ENCODE data around the gene PTPRS.
"Not testable (repeated sequence)": the region's sequence is repeated elsewhere in the genome, so short reads cannot be mapped to it uniquely, and the experiment has no call there.

The PTPRS gene

DNA sequence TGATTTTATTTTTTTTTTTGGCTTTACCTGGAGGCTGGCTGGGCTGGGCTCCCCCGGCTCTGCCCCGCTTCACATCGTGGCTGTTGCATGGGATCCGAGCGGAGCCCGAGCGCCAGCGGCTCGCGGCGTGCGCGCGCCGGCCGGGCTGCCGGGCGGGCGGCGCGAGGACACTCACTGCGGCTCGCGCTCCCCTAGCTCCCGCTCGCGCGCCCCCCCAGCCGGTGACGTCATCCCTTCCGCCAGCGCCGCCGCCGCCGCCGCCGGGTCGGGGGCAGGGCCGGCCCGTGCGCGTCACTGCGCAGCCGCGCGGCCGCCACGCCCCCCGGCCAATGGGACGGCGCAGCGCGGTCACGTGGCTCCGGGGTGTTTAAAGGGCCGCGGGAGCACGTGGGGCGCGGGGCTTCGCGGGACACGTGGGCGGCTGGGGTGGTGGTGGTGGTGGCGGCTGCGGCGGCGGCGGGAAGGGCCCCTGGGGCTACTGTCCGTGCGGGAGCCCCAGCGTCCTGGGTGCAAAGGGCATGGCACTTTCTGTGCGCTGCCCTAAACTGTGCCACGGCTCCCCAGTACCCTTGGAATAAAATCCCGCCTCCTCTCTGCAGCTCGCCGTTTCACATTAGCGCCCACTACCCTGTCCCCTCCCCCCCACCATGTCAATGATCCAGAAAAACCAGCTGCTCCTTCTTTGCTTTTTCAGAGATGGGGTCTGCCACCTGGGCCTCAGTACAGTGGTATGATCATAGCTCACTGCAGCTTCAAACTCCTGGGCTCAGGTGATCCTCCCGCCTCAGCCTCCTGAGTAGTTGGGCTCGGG is at the start of gene PTPRS:
TSS of gene PTPRS (minus strand) at position 176 of the 811 bp plus-strand sequence. CDS start 54,672 bp downstream, outside the sequence.
- DNase-seq (ENCODE audit: low spot score), result peak; percentile 56
- peaks cover 7% of the 10 kb centered on the region for H3K4me1 Mint-ChIP-seq (ENCODE audit: low read depth)
- H3K27ac Mint-ChIP-seq, result no peak within 1 kb of the TSS
- peaks cover 47% of the 10 kb centered on the region for H3K27me3 Mint-ChIP-seq (ENCODE audit: low read depth)
- H3K9me3 Mint-ChIP-seq, result no peaks in the 10 kb centered on the region
- peak within 1 kb of the TSS; percentile 54 for H3K4me3 Mint-ChIP-seq
- H3K36me3 Mint-ChIP-seq (ENCODE audit: low read depth), result no peaks in the 10 kb centered on the region

DNA sequence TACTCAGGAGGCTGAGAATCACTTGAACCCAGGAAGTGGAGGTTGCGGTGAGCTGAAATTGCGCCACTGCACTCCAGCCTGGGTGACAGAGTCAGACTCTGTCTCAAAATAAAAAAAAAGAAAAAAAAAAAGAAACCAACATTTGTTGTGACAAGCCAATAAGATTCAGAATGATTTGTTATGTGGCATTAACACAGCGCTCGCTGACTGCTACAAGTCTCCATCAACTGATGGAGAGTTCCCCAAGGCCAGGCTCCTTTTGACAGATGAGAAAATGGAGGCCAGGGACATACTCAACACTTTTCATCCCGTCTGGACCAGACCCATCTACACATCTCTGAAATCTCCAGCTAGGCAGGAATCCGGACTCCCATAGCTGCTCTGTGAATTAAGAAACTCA is 48.7 kb upstream of the PTPRS start:
- Mint-ChIP-seq H3K9me3 (peaks cover 21% of the 10 kb centered on the region), H3K27ac (no peak overlapping the region), H3K36me3 (ENCODE audit: low read depth) (no peaks in the 10 kb centered on the region), H3K4me1 (ENCODE audit: low read depth) (no peaks in the 10 kb centered on the region), H3K27me3 (ENCODE audit: low read depth) (no peaks in the 10 kb centered on the region), H3K4me3 (no peak overlapping the region)
- DNase-seq (ENCODE audit: low spot score), result no peak

DNA sequence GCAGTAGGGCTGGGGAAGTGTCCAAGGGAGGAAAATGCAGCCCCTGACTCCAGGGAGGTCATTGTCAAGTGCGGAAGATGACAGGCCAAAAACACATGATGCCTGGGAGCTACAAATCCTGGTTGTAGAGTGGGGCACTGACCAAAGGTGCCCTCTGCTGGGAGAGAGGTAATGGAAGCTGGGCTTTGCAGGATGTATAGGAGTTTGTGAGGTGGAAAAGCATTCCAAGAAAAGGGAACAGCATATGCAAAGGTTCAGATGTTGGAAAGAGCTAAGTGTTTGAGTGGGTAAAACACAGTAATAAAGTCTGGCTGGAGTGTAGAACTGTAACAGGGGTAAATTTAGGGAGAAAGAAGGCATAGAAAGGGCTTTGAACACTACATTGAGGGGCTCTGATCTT is 46.9 kb upstream of the PTPRS start:
- peaks cover 27% of the 10 kb centered on the region for H3K9me3 Mint-ChIP-seq
- H3K27me3 Mint-ChIP-seq (ENCODE audit: low read depth), result no peaks in the 10 kb centered on the region
- no peaks in the 10 kb centered on the region for H3K36me3 Mint-ChIP-seq (ENCODE audit: low read depth)
- no peaks in the 10 kb centered on the region for H3K4me1 Mint-ChIP-seq (ENCODE audit: low read depth)
- H3K27ac Mint-ChIP-seq, result no peak overlapping the region
- no peak for DNase-seq (ENCODE audit: low spot score)
- H3K4me3 Mint-ChIP-seq, result no peak overlapping the region

DNA sequence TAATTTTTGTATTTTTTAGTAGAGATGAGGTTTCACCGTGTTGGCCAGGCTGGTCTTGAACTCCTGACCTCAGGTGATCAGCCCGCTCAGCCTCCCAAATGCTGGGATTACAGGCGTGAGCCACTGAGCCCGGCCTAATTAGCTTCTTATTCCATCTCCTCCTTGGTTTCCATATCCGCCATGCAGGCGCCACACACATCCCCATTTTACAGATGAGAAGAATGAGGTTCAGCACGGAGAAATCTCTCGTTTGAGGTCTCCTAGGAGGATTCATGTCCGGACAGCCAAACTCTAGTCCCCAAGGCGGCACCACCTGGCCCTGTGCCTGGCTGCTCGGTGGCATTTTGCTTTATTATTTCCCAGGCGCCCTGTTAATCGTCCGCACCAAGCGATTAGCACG is 46.2 kb upstream of the PTPRS start:
- no peaks in the 10 kb centered on the region for H3K4me1 Mint-ChIP-seq (ENCODE audit: low read depth)

DNA sequence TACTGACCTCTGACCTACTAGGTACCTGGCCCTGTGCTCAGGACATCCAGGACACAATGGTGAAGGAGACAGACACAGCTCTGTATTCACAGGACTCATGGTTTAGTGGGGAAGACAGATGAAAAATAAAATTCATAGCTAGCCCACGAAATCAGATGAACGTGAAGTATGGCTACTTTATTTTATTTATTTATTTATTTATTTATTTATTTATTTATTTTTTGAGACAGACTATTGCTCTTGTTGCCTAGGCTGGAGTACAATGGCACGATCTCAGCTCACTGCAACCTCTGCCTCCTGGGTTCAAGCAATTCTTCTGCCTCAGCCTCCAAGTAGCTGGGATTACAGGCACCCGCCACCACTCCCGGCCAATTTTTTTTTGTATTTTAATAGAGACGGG is 40.6 kb upstream of the PTPRS start:
- H3K27me3 Mint-ChIP-seq (ENCODE audit: low read depth); H3K4me3 Mint-ChIP-seq; H3K36me3 Mint-ChIP-seq (ENCODE audit: low read depth); H3K27ac Mint-ChIP-seq; DNase-seq (ENCODE audit: low spot score); H3K4me1 Mint-ChIP-seq (ENCODE audit: low read depth): not testable (repeated sequence)
- peaks cover 28% of the 10 kb centered on the region for H3K9me3 Mint-ChIP-seq

More for the DNA sequence above, 46.2 kb upstream of the PTPRS start:
- Mint-ChIP-seq H3K27ac (no peak overlapping the region), H3K9me3 (peaks cover 31% of the 10 kb centered on the region), H3K27me3 (ENCODE audit: low read depth) (no peaks in the 10 kb centered on the region), H3K4me3 (no peak overlapping the region), H3K36me3 (ENCODE audit: low read depth) (peaks cover under 1% of the 10 kb centered on the region)
- no peak for DNase-seq (ENCODE audit: low spot score)

DNA sequence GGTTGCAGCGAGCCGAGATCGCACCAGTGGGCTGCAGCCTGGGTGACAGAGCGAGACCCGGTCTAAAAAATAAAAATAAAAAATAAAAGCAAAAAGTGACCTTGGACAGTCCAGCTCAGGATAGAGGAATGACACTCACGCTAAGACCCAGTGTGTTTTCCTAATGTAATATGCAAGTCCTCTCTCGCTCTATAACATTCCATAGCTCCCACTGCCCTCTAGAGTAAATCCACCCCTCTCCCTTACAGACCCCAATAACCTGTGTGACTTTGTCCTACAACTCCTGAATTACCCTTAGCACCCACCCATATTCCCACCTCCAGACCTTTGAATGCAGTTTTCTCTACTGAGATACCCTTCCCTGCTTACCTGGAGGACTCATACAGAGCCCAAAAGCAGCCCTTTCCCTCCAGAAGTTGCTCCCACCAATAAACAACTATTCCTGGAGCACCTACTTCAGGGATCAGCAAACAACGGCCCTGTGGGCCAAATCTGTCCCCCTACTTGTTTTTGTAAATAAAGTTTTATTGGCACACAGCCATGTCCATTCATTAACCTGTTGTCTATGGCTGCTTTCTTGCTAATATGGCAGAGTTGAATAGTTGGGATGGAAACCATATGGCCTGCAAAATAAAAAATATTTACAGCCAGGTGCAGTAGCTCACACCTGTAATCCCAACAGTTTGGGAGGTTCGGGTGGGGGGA is 39.8 kb upstream of the PTPRS start:
- peaks cover 28% of the 10 kb centered on the region for H3K9me3 Mint-ChIP-seq
- H3K4me3 Mint-ChIP-seq, result no peak overlapping the region
- DNase-seq (ENCODE audit: low spot score), result no peak
- no peak overlapping the region for H3K27ac Mint-ChIP-seq
- no peaks in the 10 kb centered on the region for H3K27me3 Mint-ChIP-seq (ENCODE audit: low read depth)
- no peaks in the 10 kb centered on the region for H3K4me1 Mint-ChIP-seq (ENCODE audit: low read depth)
- peaks cover 3% of the 10 kb centered on the region for H3K36me3 Mint-ChIP-seq (ENCODE audit: low read depth)

DNA sequence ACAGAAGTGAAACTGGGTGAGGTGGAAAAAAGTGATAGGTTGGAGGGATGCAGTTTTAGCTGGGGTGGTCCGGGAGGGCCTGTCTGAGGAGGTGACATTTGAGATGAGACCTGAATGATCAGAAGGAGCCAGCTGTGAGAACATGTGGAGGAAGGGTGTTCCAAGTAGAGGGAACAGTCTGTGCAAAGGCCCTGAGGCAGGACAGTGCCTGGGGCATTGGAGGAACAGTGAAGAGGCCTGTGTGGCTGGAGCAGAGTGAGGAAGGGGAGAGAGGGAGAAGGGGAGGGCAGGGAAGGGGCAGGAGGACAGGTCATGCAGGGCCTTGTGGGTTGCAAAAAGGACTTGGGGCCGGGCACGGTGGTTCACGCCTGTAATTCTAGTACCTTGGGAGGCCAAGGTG is 36.3 kb upstream of the PTPRS start:
- Mint-ChIP-seq H3K27ac (no peak overlapping the region), H3K9me3 (peaks cover 21% of the 10 kb centered on the region), H3K4me1 (ENCODE audit: low read depth) (no peaks in the 10 kb centered on the region), H3K27me3 (ENCODE audit: low read depth) (no peaks in the 10 kb centered on the region), H3K36me3 (ENCODE audit: low read depth) (peaks cover 3% of the 10 kb centered on the region), H3K4me3 (no peak overlapping the region)
- DNase-seq (ENCODE audit: low spot score), result no peak

DNA sequence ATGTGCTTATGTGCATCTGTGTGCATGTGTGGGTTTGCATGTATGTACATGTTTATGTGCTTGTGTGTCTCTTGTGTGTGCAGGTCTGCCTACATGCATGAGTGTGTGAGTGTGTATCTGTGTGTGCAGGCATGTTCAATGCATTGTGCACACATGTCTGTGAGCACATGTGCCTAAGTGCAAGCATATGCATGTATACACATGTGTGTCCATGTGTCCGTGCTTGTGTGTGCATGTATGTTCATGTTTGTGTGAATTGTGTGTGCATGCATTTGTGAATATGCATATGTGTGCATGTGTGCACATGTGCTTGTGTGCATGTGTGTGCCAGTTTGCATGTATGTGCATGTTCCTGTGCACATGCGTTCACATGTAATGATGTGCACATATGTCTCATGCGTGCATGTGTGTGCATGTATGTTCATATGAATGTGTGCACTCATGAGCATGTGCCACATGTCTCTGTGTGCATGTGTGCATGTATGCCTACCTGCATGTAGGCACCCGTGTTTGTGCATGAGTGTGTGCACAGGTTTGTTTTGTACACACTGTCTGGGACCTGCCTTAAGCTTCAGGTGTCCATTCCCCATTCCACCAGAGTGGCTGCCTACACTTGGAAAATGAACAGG is 32.1 kb upstream of the PTPRS start:
- Mint-ChIP-seq H3K4me1 (ENCODE audit: low read depth) (no peaks in the 10 kb centered on the region), H3K27me3 (ENCODE audit: low read depth) (no peaks in the 10 kb centered on the region)

DNA sequence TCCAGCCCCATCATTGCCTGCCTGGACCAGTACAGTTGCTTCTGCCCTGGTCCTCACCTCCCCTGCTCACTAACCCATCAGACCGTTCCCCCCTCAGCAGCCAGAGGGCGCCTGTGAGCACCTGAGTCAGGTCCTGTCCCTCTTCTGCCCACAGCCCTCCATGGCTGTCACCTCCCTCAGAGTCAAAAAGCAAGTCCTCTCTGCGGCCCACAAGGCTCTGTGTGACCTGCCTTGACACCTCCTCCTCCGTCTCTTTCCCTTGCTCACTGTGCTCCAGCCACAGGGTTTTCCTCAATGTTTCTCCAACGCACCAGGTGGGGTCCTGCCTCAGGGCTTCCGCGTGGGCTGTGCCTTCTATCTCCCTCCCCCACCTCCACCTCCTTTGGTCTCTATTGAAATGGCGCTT is 29.4 kb upstream of the PTPRS start:
- Mint-ChIP-seq H3K4me1 (ENCODE audit: low read depth) (no peaks in the 10 kb centered on the region), H3K27ac (no peak overlapping the region), H3K9me3 (peaks cover 6% of the 10 kb centered on the region), H3K27me3 (ENCODE audit: low read depth) (no peaks in the 10 kb centered on the region), H3K4me3 (no peak overlapping the region), H3K36me3 (ENCODE audit: low read depth) (no peaks in the 10 kb centered on the region)
- peak; percentile 37 for DNase-seq (ENCODE audit: low spot score)

More for the DNA sequence above, 32.1 kb upstream of the PTPRS start:
- no peaks in the 10 kb centered on the region for H3K36me3 Mint-ChIP-seq (ENCODE audit: low read depth)
- no peak for DNase-seq (ENCODE audit: low spot score)
- H3K27ac Mint-ChIP-seq, result no peak overlapping the region
- H3K9me3 Mint-ChIP-seq, result peaks cover 6% of the 10 kb centered on the region
- H3K4me3 Mint-ChIP-seq, result no peak overlapping the region

DNA sequence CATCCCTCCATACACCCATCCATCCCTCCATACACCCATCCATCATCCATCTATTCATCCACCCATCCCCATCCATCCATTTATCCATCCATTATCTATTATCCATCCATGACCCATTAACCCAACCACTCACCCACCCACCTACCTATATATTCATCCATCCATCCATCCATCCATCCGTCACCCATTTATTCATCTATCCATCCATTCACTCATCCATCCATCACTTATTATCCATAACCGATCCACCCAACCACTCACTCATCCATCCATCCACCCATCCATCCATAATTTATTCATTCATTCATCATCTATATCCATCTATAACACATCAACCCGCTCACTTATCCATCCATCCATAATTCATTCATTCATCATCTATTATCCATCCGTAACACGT is 28.7 kb upstream of the PTPRS start:
- Mint-ChIP-seq H3K4me1 (ENCODE audit: low read depth) (no peaks in the 10 kb centered on the region), H3K27me3 (ENCODE audit: low read depth) (no peaks in the 10 kb centered on the region), H3K36me3 (ENCODE audit: low read depth) (no peaks in the 10 kb centered on the region), H3K27ac (no peak overlapping the region), H3K4me3 (no peak overlapping the region), H3K9me3 (peaks cover 6% of the 10 kb centered on the region)
- DNase-seq (ENCODE audit: low spot score), result no peak

DNA sequence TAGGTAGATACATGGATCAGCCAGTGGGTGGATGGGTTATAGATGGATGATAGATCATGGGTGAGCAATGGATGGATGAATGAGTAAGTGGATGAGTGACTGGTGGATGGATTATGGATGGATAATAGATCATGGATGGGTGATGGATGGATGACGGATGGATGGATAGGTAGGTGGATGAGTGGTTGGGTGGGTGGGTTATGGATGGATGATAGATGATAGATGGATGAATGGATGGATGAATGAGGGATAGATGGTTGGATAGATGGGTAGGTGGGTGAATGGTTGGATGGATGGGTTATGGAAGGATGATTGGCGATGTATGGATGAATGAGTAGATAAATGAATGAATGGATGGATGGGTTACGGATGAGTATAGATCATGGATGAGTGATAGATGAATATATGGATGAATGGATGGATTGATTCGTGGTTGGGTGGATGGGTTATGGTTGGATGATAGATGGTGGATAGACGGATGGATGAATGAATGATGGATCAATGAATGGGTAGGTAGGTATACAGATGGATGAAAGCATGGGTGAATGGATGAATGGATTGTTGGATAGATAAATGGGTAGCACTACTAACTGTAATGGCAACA is 27.0 kb upstream of the PTPRS start:
- Mint-ChIP-seq H3K4me1 (ENCODE audit: low read depth) (no peaks in the 10 kb centered on the region), H3K27ac (no peak overlapping the region), H3K36me3 (ENCODE audit: low read depth) (no peaks in the 10 kb centered on the region), H3K27me3 (ENCODE audit: low read depth) (no peaks in the 10 kb centered on the region), H3K4me3 (no peak overlapping the region), H3K9me3 (no peaks in the 10 kb centered on the region)
- DNase-seq (ENCODE audit: low spot score), result no peak

DNA sequence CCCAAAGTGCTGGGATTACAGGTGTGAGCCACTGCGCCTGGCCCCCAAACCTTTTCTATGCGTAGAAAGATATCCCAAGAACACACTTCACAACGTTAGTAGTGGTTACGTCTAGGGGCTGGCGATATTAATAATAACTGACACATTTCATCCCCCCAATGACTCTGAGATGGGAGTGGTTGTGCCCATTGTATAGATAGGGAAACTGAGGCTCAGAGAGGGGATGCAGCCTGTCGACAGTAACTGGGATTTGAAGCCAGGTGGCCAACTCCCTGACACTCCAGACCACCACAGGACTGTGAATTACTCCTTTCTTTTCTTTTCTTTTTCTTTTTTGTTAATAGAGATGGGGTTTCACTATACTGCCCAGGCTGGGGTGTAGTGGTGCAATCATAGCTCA is 25.3 kb upstream of the PTPRS start:
- Mint-ChIP-seq H3K27ac (no peak overlapping the region), H3K36me3 (ENCODE audit: low read depth) (no peaks in the 10 kb centered on the region), H3K9me3 (no peaks in the 10 kb centered on the region), H3K27me3 (ENCODE audit: low read depth) (no peaks in the 10 kb centered on the region), H3K4me1 (ENCODE audit: low read depth) (no peaks in the 10 kb centered on the region), H3K4me3 (no peak overlapping the region)
- no peak for DNase-seq (ENCODE audit: low spot score)

DNA sequence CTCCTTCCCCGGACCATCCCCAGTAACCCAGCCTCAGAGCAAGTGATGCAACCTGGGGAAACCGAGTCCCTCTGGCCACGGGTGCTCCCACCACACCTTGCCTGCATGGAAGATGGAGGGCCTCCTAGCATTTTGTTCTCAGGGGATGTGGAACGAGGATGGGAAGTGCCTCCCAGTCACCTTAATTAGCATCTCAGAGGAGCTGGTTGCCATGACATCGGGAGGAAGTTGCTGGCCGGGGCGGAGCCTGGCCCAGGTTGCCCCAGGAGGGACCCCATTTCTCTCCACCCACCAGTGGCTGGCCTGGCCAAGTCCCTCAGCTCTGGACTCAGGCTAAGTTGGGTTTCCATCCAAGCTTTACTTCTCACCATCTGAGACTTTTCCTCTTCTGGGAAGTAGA is 24.1 kb upstream of the PTPRS start:
- Mint-ChIP-seq H3K27ac (no peak overlapping the region), H3K27me3 (ENCODE audit: low read depth) (no peaks in the 10 kb centered on the region), H3K4me3 (no peak overlapping the region), H3K36me3 (ENCODE audit: low read depth) (no peaks in the 10 kb centered on the region), H3K9me3 (no peaks in the 10 kb centered on the region), H3K4me1 (ENCODE audit: low read depth) (no peaks in the 10 kb centered on the region)
- no peak for DNase-seq (ENCODE audit: low spot score)

DNA sequence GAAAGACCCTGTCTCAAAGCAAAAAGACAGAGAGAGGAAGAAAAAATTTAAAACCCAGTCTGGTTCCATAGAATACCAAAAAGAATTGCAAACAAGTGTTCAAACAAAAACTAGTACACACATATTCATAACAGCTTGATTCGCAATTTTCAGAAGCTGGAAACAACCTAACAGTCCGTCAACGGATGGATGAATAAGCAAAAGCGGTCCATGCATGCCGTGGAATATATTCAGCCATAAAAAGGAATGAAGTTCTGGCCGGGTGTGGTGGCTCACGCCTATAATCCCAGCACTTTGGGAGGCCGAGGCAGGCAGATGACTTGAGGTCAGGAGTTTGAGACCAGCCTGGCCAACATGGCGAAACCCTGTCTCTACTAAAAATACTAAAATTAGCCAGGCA is 21.2 kb upstream of the PTPRS start:
- H3K4me1 Mint-ChIP-seq (ENCODE audit: low read depth); DNase-seq (ENCODE audit: low spot score); H3K4me3 Mint-ChIP-seq; H3K36me3 Mint-ChIP-seq (ENCODE audit: low read depth); H3K27ac Mint-ChIP-seq; H3K27me3 Mint-ChIP-seq (ENCODE audit: low read depth); H3K9me3 Mint-ChIP-seq: not testable (repeated sequence)

Data from T-helper 2 cell treated with Interferon-gamma antibody and Interleukin-4, amounts not matched to agents 5 μg/mL and 100 μg/mL, for 36 hours (primary cell).